NCI-H82 treated with DMSO at 0.1 percent for 48 hours (cell line): Measurements from ENCODE around the gene GNG12.

ENCODE experiments used
- DNase-seq: peaks from one replicate; lab custom pipeline; 2025; ENCODE audit not compliant: unreplicated experiment; lab: John Stamatoyannopoulos, UW

The GNG12 gene

GRCh38 chr1:67713057-67713846 lies 120.0 kb downstream of the GNG12 start:
- no peak for DNase-seq

DNA sequence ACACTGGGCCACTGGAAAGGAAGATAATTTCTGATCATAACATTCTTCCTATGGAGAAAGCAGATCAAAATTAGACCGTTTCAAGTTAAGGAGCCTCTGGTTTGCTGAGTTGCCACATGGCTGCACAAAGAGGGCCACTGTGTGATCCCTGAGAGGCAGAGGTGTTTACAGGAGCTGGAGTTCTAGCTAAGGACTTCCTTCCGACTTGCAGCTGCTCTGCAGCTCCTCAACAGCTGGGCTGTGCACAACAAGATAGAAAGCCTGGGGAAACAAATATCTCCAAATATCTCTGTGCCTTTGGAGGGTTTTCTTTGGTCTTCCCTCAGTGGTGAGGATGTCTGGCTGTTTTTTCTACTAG lies 121.4 kb downstream of the GNG12 start:
- DNase-seq, result peak; percentile 30

DNA sequence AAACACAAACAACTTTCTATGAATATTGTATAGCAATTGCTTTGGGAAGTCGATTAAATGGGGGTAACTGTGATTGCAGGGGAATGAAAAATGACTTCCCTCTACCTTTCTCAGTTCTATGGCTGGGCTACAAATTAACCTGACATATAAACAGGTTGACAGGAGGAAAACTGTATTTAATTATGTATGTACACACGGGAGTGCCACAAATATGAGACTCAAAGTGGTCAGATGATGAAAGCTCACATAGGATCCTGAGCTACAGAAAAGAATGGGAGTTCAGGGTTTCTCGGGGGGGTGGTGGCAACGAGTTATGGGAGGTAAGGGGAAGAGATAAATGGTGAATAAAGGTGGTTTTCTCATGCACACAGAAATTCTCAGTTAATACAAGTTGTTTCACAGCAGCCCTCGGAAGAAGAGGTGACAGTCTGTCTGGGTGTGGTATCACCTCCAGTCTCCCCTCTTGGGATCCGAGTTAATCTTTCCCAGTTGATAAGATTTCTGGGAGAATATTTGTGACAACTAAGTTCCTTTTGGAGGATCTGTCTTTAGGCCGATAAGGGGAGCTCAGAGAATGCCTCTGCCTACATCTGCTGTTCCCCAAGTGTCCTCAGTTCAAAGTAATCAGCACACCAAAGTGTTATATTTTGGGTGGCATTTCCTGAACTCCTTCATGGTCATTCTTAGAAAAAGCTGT lies 122.0 kb downstream of the GNG12 start:
- DNase-seq, result no peak

- DNase-seq, result no peak
These were observed 122.8 kb downstream of the GNG12 start for GRCh38 chr1:67710417-67710816.

GRCh38 chr1:67708606-67709005 lies 124.7 kb downstream of the GNG12 start:
- no peak for DNase-seq

DNA sequence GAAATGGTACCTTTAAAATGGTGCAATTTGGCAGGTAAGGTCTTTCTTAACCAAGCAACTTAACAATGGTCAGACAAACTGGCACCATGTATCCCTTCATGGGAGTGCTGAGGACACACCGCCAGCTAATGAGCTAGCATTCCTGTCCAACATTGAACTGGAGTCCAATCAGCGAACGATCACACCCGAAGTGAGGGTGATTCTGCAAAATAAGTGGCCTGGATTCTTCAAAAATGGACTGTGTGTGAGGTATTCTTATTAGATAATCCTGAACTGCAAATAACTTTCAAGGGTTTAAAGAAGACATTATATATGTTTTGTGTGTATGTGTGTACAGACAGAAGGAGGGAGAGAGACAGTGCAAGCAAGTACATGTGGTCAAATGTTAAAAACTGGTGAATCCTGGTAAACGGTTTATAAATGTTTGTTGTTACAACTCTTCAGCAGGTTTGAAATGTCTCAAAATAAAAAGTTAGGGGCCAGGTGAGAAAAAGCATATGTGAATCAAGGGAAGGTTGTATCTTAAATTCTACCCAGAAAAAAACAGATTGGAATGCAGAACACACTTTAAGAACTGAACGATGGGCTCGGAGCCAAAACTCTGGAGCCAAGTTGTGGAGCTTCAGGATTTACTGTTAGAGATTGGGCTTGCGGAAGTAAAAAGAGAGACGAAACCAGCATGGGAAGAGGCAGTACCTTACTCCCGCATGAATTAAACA lies 127.4 kb downstream of the GNG12 start:
- no peak for DNase-seq

- no peak for DNase-seq
These were observed 128.9 kb downstream of the GNG12 start for GRCh38 chr1:67704351-67704750.

- DNase-seq, result no peak
These were observed 131.4 kb downstream of the GNG12 start for GRCh38 chr1:67701876-67702275.

DNA sequence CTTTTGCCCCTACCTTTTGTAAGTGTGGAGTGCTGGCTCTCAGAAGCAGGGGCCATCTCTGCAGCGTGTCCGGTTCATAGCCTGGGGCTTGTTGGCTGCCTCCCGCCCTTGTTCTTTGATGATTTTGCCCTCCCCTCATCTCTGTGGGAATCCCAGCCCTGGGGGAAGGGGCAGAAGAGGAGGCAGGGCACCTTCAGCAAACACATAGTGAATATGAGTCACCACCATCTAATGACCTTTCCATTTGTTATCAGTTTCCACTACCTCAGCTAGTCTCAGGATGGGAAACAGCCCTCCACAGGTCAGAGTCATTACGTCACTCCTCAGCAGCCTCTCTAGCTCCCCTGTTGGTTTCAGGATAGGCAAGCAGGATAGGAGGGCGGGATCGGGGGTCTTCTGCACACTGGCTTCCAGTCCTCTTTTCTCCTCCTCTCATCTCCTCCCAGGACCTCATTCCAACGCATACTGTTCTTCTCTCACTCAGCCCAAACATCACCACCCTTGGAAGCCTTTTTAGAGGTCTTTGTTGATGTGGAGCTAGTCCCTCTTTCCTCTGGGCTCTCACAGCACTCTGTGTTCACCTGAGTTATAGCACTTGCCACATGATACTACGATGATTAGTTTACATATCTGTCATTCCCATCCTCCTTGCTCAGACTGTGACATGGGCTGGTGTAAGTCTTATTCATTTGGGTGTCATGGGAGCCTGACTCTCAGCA lies 132.4 kb downstream of the GNG12 start:
- no peak for DNase-seq

- DNase-seq, result no peak
These were observed 133.0 kb downstream of the GNG12 start for GRCh38 chr1:67700220-67700619.

- no peak for DNase-seq
These were observed 136.6 kb downstream of the GNG12 start for GRCh38 chr1:67696708-67697107.

- no peak for DNase-seq
These were observed 137.3 kb downstream of the GNG12 start for GRCh38 chr1:67695963-67696362.

- no peak for DNase-seq
These were observed 141.6 kb downstream of the GNG12 start for GRCh38 chr1:67691712-67692111.

- no peak for DNase-seq
These were observed 142.9 kb downstream of the GNG12 start for GRCh38 chr1:67690411-67690810.

- DNase-seq, result no peak
These were observed 143.3 kb downstream of the GNG12 start for GRCh38 chr1:67690018-67690363.

DNA sequence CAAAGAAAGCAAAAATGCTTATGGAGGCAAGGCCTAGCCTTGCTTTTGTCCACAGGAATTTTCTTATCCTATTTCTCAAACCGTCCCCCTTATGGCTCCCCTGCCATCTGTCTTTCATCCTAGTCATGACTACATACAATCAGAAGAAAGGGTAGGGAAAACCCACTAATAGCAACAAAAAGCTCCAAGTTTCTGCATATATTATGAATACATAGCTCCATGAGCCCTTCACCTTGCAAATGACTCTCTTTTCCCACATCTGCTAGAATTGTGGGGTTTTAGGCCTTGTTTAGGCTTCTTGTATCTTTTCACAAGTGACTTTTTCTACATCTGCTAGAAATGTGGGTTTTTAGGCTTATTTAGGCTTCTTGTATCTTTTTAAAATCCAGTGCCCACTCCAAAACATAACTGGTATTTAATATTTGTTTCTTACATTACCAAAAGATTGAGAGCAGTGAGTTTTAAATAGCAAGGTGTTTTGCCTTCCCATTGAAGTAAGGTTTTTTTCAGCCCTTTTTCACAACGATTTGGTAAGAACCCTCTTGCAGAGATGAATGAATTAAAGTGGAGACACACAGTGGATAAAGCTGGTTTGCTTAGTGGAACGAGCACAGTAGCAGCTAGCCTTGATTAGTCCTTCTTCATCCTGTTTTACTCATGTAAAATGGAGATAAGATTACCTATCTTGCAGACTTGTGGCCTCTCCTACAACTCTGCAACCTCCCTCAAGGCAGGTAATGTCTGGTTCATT lies 143.8 kb downstream of the GNG12 start:
- DNase-seq, result no peak

- DNase-seq, result no peak
These were observed 144.6 kb downstream of the GNG12 start for GRCh38 chr1:67688526-67689219.

DNA sequence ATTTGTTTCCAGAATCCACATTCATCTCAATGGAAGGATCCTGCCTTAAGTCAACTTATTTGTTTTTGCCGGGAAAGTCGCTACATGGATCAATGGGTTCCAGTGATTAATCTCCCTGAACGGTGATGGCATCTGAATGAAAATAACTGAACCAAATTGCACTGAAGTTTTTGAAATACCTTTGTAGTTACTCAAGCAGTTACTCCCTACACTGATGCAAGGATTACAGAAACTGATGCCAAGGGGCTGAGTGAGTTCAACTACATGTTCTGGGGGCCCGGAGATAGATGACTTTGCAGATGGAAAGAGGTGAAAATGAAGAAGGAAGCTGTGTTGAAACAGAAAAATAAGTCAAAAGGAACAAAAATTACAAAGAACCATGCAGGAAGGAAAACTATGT lies 145.6 kb downstream of the GNG12 start:
- DNase-seq, result no peak

GRCh38 chr1:67687198-67687545 lies 146.1 kb downstream of the GNG12 start:
- DNase-seq, result no peak
